HPDE6-E6E7 (cell line): ENCODE measurements around the gene KRTAP10-5.
"Not testable (repeated sequence)": the region's sequence is repeated elsewhere in the genome, so short reads cannot be mapped to it uniquely, and the experiment has no call there.

Experiments used
- DNase-seq: peaks from one replicate; pipeline ENCODE4 v3.0.0; 2011; ENCODE audit warnings: missing footprints; ENCODE audit errors: extremely low spot score

Gene KRTAP10-5

DNA sequence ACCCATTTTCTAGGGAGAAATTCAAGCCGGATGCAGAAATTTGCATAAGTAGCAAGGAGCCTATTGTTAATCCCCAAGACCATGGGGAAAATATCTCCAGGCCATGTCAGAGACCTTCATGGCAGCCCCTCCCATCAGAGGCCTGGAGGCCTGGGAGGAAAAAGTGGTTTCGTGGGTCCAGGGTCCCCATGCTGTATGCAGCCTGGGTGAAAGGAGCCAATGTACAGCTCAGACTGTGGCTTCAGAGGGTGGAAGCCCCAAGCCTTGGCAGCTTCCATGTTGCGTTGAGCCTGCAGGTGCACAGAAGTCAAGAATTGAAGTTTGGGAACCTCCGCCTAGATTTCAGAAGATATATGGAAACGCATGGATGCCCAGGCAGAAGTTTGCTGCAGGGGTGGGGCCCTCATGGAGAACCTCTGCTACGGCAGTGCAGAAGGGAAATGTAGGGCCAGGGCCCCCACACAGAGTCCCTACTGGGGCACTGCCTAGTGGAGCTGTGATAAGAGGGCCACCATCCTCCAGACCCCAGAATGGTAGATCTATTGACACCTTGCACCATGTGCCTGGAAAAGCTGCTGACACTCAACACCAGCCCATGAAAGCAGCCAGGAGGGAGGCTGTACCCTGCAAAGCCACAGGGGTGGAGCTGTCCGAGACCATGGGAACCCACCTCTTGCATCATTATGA lies 29.9 kb upstream of the KRTAP10-5 start:
- DNase-seq: not testable (repeated sequence)

DNA sequence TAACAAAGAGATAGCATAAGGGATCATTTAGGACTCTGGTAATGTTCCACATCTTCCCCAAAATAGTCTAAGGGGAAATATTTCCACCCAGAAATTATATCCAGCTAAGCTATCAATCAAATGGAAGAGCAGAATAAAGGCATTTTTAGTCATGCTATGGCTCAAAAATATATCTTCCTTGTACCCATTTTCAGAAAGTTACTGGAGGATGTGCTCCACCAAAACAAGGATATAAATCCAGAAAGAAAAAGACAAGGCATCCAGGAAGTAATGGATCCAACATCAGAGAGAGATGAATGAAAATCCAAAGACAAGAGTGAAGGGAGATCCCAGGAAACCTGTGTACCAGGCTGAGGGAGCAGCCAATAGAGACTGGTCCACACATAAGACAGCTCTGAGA lies 28.8 kb upstream of the KRTAP10-5 start:
- DNase-seq: no peak

DNA sequence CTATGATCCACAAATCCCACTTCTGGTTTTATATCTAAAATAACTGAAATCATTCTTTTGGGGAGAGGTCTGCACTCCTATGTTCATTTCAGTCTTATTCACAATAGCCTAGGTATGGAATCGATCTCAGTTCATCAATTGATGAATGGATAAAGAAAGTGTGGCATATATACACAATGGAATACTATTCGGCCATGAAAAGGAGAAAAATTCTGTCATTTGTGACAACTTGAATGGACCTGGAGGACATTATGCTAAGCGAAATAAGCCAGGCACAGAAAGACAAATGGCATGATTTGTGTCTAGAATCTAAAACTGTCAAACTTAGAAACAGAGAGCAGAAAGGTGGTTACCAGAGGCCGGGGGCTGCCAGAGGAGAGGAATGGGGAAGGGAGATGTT lies 26.1 kb upstream of the KRTAP10-5 start:
- no peak for DNase-seq

GRCh38 chr21:44603911-44604310 lies 23.5 kb upstream of the KRTAP10-5 start:
- DNase-seq: no peak

DNA sequence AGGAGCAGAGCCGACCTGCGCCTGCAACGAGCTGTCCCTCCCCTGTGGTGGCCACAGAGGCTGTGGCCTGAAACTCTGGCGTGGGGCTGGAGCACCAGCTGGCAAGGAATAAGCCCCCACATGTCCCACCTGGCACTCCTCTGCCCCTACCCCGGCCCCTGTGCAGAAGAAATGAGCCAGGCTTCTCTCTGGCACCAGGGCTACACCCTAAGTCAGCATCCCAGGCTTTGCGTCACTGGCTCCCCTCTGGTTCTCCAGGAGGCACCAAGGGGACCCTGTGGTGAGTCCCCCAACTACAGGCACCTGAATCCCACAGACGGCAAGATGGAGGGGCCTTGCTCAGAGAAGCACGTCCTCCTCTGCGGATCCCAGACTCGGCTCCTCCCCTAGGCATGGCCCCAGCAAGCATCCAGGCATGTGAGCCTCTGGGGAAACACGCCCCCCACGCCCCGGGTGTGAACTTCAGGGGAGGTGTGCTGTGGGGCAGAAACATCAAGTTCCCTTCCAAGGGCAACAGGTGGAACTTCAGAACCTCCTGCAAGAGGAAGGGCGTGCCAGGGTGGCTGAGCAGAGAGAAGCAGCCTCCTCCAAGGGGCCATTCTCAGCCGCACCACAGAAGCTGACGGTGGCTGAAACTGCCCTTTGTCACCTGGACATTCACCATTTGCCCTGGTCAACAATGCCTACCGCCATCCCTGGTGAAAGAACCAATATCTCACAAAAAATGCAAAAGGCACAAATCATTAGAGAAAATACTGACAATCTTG lies 22.9 kb upstream of the KRTAP10-5 start:
- no peak for DNase-seq

DNA sequence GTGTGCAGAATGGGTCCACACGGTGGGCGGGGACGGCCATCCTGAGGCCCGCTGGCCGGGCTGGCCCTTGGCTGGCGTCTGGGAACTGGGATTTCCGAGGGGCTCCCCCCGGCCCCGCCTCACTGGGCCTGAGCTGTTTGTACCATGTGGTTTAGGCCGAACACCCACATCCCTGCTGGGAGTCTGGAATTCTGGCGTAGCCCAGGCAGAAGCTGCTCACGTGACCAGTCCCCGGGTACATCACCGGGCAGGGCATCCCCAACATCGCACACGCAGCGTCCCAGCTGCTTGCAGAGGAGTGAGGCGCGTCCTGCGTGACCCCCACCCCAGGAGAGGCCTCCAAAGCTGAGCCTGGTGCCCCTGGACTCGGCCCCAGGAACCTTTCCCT lies 22.1 kb upstream of the KRTAP10-5 start:
- no peak for DNase-seq

DNA sequence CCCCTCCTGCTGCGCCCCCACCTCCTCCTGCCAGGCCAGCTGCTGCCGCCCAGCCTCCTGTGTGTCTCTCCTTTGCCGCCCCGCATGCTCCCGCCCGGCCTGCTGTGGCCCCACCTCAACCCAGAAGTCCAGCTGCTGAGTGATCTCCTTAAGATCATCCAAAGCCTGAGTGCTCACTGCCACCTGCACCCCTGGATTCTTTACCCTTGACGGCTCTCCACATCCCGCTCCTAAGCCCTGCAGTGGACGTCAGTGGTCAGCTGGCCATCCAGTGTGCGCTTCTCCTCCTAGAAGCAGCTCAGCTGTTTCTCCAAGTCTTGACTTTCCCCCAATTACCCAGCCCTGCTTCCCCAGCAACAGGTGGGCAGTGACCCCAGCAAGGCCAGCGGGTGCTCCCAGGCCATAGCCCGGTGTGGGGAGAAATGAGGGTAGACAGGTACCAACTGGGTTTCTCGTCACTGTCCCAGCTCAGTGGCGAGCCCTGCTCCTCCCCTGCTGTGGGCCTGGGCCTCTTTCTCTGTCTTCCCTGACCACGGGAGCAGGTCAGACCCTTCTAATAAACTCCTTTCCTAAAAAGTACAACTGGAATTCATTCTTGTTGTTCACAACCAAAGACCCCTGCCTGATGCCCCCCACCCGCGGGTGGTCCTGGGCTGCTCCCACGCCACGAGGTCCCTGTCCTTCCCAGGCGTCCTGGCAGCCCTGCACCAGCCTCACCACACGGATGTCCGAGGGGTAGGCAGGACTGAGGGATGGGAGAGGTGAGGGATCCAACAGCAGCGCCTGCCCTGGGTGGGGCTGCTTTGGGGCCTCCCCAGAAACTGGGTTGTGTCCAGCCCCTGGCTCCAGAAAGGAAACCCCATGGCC lies 21.4 kb upstream of the KRTAP10-5 start:
- DNase-seq: no peak

GRCh38 chr21:44601091-44601490 lies 20.7 kb upstream of the KRTAP10-5 start:
- DNase-seq: not testable (repeated sequence)

GRCh38 chr21:44600118-44600978 lies 19.9 kb upstream of the KRTAP10-5 start, which contains the start of gene KRTAP10-7:
Gene KRTAP10-7 (plus strand): TSS chr21:44600597. CDS start chr21:44600622, 25 bp downstream.
- DNase-seq: not testable (repeated sequence)

DNA sequence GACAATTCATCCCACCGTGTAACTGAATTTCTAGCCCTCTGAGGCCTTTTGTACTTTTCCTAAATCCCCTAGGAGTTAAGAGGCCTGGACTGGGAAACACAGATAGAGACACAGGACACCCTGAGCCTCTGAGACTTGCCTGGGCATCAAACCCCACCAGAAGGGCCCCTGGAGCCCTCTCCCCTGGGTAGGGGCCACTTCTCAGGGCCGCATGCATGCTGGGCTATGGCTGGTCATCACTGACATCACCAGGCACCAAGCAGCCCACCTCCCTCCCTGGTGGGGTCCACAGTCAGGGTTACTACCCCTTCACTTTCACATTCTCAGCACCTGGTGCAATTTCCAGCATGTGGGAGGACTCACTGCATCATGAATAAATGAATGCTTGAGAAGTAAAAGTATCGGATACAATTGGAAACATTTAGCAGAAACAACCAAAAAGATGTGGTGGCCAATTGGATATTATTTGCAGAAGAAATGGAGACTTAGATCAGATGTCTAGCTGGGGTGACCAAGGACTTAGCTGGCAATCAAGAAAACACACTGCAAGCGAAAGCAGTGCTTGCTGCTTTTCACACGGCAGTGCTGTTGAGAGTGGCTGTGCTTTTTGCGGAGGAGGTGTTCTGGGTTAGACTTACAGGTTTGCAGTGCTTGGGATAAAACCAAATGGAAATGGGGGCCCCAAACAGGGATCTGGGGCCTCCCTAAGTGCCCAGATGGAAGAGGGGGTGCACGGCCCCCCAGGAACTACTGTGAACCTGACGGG lies 19.0 kb upstream of the KRTAP10-5 start:
- DNase-seq: no peak

- no peak for DNase-seq
Measured at GRCh38 chr21:44598061-44598460, 17.7 kb upstream of the KRTAP10-5 start.

GRCh38 chr21:44596068-44596725 lies 15.8 kb upstream of the KRTAP10-5 start:
- DNase-seq: no peak

DNA sequence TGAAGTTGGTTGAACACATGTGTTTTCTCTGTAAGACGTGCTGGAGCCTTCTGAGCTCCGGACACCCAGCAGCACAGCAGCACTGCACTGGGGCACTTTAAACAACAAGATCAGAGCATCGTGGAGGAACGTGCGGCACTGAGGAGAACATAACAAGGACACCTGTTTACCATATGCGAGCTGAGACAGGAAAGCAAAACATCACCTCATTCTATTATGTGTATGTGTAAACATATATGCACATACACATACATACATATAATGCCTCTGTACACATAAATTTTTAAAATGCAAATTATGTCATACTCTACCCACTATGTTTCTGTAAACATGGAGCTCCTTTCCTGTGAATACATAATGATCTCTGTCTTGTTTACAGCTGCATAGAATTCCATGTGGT lies 15.1 kb upstream of the KRTAP10-5 start:
- DNase-seq: no peak

- no peak for DNase-seq
Measured at GRCh38 chr21:44594406-44594916, 14.1 kb upstream of the KRTAP10-5 start.

DNA sequence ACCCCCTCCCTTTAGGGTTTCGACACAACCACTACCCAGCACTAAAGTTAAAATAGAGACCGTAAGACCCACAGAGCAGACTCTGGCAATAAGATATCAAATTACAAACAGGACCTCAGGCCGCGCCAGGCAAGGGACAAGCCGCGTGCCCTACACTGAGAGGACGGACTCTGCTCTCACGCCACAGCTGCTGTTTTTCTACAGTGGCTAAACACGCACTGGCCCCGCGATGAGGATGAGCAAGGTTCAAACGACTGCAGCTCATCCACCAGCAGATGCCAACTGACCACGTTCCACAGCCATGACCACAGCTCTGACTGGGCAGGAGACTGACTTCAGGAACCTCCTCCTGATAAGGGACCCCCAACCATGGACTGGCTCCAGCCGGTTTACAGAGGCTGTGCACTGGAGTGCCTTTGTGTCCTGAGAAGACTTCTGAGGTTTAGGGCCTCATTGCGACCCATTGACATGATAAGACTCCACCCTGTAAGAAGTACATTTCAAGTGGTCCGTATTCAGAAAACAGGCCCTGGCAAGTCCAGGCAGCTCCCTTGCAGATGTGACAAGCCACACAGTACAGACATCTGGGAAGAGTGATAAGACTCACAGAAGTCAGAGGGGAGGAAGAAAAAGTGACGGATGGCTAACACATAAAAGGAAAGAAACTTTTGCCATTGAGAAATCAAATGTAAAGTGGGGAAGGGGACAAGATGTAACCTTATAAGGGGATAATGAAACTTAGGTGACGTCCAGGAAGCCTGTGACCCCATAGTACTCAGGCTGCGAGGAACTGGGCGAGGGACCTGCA lies 13.4 kb upstream of the KRTAP10-5 start:
- no peak for DNase-seq

GRCh38 chr21:44592446-44593311 lies 12.3 kb upstream of the KRTAP10-5 start, which contains the start of gene KRTAP10-6:
Gene KRTAP10-6 (minus strand): TSS chr21:44592505. CDS start chr21:44592484, 21 bp downstream.
- DNase-seq: no peak

DNA sequence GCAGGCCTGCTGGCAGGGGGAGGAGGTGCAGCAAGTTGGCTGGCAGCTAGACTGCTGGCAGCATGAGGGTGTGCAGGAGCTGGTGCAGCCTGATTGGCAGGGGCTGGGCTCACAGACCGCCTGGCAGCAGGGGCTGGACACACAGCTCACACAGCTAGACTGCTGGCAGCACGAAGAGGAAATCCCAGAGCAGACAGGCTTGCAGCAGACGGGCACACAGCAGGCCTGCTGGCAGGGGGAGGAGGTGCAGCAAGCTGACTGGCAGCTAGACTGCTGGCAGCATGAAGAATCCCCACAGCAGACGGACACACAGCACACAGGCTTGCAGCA lies 11.4 kb upstream of the KRTAP10-5 start:
- not testable (repeated sequence) for DNase-seq
